NB4 (cell line): Measurements from ENCODE around the gene HCFC1.

Experiments used
- DNase-seq: peaks from one replicate; pipeline ENCODE4 v3.0.0; 2010; ENCODE audit warnings: low read depth
- H3K4me3 ChIP-seq: one replicate; pipeline ENCODE4 v1.5.1; 2011; ENCODE audit warnings: mild to moderate bottlenecking, low read depth, low read length, moderate library complexity
- CTCF ChIP-seq: IDR thresholded peaks from one replicate; pipeline ENCODE4 v1.5.1; 2012; ENCODE audit warnings: low read depth, low read length
- MAX ChIP-seq: IDR thresholded peaks from 2 replicates; pipeline ENCODE4 v1.6.1; 2011; ENCODE audit warnings: low read depth, low read length
- MYC ChIP-seq: IDR thresholded peaks from 2 replicates; pipeline ENCODE4 v1.6.1; 2011; ENCODE audit warnings: low read depth, low read length
- POLR2A ChIP-seq: IDR thresholded peaks from 2 replicates; pipeline ENCODE4 v1.6.1; 2011; ENCODE audit warnings: mild to moderate bottlenecking; ENCODE audit not compliant: insufficient read length; ENCODE audit errors: extremely low read depth

The HCFC1 gene

GRCh38 chrX:153971124-153971449 is 531 bp downstream of the HCFC1 start:
- DNase-seq, result peak; percentile 93
- TF ChIP-seq CTCF (no peak), POLR2A (peak; percentile 17), MAX (0 out of 2 replicates have a peak, but pooled peaks have one; percentile 11), MYC (peak; percentile 50; the same call in 1 of the 2 replicates)
- H3K4me3 ChIP-seq, result peak overlapping the region; percentile 90

DNA sequence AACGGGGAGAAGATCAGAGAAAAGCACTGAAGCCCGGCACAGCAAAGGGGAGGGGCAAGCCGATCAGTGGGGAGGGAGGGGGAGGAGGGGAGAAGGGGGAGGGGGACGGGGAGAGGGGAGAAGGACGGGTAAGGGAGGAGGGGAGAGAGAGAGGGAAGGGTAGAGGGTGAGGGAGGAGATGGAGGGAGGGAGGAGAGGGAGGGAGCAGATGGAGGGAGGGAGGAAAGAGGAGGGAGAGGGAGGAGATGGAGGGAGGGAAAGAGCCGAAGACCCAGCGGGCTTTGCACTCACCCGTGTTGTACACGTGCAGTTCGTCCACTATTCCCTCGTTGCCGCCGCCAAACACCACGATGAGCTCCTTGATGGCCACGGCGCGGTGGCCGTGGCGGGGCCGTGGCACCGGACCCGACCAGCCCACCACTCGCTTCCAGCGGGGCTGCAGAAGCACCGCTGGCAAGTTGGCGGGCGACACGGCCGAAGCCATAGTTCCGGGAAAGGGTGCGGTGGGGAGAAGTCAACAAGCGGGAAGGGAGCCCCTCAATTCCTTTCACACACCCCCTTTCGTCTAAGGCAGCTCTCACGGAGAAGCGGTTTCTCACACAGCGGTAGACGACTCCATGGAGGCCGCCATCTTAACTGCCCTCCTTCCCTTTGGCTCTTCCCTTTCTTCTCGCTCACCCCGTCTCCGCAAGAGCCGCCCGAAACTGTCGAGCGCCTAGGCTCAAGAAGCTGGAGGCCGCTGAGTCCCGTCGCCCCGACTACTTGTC is 1.1 kb downstream of the HCFC1 start:
- peak overlapping the region; percentile 90 for H3K4me3 ChIP-seq
- no peak for TF ChIP-seq CTCF
- TF ChIP-seq MAX, result peak; percentile 69
- TF ChIP-seq POLR2A, result no peak
- TF ChIP-seq MYC, result peak; percentile 59
- peak; percentile 85 for DNase-seq

DNA sequence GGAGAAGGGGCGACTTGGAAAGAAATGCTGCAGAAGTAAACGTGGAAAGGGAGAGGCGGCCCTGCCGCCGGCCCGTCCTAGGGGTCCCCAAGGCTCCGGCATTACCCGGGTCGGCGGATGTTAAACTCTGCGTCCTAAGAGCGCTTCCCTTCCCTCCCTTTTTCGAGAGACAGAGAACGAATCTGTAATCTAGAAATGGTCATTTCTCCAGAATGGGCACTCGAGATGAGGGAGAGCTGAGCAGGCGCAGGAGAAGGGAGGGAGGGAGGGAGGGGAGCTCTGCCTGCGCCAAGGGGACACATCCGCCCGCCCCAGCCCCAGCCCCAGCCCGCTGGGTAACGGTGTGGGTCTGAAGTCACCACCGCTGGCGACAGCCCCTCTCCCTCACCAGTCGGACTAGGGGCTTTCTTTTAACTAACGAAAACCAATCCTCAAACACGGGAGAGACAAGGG is 1.7 kb downstream of the HCFC1 start:
- TF ChIP-seq MAX, result no peak
- TF ChIP-seq POLR2A, result peak; percentile 15
- no peak for DNase-seq
- peak overlapping the region; percentile 90 for H3K4me3 ChIP-seq

DNA sequence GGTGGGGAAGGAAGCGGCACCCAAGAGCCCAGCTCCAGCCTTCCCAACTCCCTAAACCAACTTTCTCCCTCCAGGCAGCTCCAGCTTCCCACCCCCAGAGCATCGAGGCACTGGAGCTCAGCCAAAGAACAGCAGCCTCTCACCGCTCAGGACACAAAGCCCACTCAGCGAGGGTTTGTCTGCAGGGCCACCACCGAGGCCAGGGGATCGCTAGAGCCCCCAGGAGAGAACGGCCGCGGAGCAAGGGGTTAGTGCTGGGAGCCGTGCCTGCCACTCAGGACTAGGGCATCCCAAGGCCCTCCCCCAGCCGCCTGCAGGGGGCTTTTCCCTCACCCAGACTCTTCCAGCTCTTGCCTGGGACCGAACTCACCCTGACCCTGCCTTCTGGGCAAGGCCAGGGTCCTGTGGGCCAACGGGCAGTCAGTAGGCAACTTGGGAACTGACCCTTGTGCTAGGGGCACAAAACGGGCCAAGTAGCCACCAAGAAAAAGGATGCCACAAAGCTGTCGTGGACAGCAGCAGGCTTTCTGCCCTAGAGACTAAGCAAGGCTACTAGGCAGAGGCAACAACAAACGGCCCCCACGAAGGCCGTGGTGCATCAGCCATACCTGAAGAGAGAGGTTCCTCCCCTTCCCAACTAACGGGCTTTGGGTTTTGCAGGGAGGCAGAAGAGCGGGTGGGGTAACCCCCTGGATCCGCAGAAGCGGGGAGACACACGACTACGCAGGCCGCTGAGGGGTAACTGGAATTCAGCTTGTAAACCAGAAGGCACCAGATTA is 2.3 kb downstream of the HCFC1 start:
- TF ChIP-seq CTCF (no peak), POLR2A (no peak), MAX (no peak), MYC (no peak)
- DNase-seq, result peak; percentile 57
- H3K4me3 ChIP-seq, result peak overlapping the region; percentile 90

DNA sequence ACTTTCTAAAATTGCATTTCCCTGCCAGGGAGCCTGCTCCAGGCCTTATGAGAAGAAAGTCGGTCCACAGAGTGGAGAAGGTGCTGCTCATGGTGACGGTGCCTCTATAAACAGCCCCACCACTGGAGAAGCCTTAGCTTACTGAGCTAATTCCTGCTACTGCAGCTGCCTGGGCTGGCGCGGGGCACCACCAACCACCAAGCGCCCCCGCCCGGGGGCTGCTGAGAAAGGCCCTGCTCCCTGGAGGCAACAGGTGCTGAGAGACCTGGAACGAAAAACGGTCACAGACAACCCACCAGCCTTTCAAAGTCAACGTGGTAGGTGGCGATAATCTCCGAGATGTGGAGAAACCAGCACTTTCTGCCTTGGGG is 2.9 kb downstream of the HCFC1 start:
- peak; percentile 74 for DNase-seq
- peak; percentile 38 for TF ChIP-seq CTCF
- no peak for TF ChIP-seq MYC
- peak overlapping the region; percentile 90 for H3K4me3 ChIP-seq

GRCh38 chrX:153968255-153968654 is 3.4 kb downstream of the HCFC1 start:
- peak overlapping the region; percentile 90 for H3K4me3 ChIP-seq
- DNase-seq, result no peak
- TF ChIP-seq MAX, result no peak
- TF ChIP-seq MYC, result no peak
- no peak for TF ChIP-seq CTCF
- no peak for TF ChIP-seq POLR2A
